ENCODE measurements around the gene CDH12. TPM values are rescaled to one million over a fixed set of nuclear protein-coding genes. Genes with fewer than 3 reads are reported as not detected.
"Not testable (repeated sequence)": the region's sequence is repeated elsewhere in the genome, so short reads cannot be mapped to it uniquely, and the experiment has no call there.

The CDH12 gene
- total RNA-seq, 1 experiment from 2014 or later = not detected

- DNase-seq (ENCODE audit: low read depth) = no peak
- in situ Hi-C loops (cut with HindIII; ENCODE audit: low pct_unique_long_range_greater_than_20kb, low sequenced_read_pairs) = no loop called here
Measured at GRCh38 chr5:22780756-22781155, 72.4 kb downstream of the CDH12 start.

- in situ Hi-C loops (cut with HindIII; ENCODE audit: low pct_unique_long_range_greater_than_20kb, low sequenced_read_pairs) = no loop called here
- DNase-seq (ENCODE audit: low read depth) = no peak
Measured at GRCh38 chr5:22779499-22779898, 73.6 kb downstream of the CDH12 start.

GRCh38 chr5:22776285-22776684, 76.9 kb downstream of the CDH12 start:
- in situ Hi-C loops (cut with HindIII; ENCODE audit: low pct_unique_long_range_greater_than_20kb, low sequenced_read_pairs) = no loop called here
- DNase-seq (ENCODE audit: low read depth) = no peak

GRCh38 chr5:22774214-22774613, 78.9 kb downstream of the CDH12 start:
- in situ Hi-C loops (cut with HindIII; ENCODE audit: low pct_unique_long_range_greater_than_20kb, low sequenced_read_pairs); DNase-seq (ENCODE audit: low read depth): not testable (repeated sequence)

GRCh38 chr5:22764736-22765135, 88.4 kb downstream of the CDH12 start:
- DNase-seq (ENCODE audit: low read depth) = no peak
- in situ Hi-C loops (cut with HindIII; ENCODE audit: low pct_unique_long_range_greater_than_20kb, low sequenced_read_pairs) = no loop called here

DNA sequence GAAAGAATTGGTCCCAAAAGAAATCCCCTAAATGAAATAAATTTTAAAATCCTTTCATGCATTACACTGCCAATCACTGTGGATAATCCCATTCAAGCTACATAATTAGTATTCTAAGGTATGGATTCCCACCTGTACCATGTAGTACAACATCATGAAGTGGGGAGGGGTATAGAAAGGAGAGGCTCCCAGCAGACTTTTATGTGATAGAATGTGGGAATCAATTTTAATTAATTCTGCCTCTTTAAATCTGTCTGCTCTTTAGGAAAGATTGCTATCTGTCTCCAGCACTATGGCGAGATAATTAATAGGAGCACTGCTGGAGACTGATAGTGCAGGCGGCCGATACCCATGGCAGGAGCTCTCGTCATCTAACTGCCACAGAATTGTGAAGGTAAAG, 95.4 kb downstream of the CDH12 start:
- in situ Hi-C loops (cut with HindIII; ENCODE audit: low pct_unique_long_range_greater_than_20kb, low sequenced_read_pairs) = no loop called here
- DNase-seq (ENCODE audit: low read depth) = no peak

GRCh38 chr5:22754155-22754554, 99.0 kb downstream of the CDH12 start:
- no peak for DNase-seq (ENCODE audit: low read depth)

GRCh38 chr5:22751536-22751935, 101.6 kb downstream of the CDH12 start:
- in situ Hi-C loops (cut with HindIII; ENCODE audit: low pct_unique_long_range_greater_than_20kb, low sequenced_read_pairs) = no loop called here
- no peak for DNase-seq (ENCODE audit: low read depth)

More at GRCh38 chr5:22754155-22754554, 99.0 kb downstream of the CDH12 start:
- in situ Hi-C loops (cut with HindIII; ENCODE audit: low pct_unique_long_range_greater_than_20kb, low sequenced_read_pairs) = no loop called here

DNA sequence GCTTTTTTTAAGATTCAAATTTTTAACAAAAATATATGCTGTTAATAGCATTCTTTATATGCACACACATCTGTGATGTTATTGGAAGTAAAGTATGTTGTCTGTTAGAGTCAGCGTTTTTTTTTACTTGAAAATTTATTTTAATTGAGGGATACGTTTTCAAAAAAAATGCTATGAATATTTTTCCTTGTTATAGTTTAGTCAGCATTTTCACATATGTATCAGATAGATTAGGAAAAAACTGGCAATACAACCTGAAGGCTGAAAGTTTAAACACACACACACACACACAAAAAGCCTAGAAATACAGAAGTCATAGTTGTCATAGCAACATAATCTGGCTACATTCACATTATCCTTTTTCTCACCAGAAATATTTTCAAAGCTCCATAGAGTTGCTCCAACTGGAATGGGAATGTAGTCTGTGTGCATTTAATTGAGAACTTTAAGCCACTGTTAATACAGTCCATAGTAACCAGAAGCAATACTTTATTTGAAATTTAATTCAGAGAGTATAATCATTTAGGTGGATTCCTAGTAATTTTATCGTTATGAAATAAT, 116.6 kb downstream of the CDH12 start:
- no peak for DNase-seq (ENCODE audit: low read depth)
- in situ Hi-C loops (cut with HindIII; ENCODE audit: low pct_unique_long_range_greater_than_20kb, low sequenced_read_pairs) = no loop called here

GRCh38 chr5:22734907-22735306, 118.2 kb downstream of the CDH12 start:
- in situ Hi-C loops (cut with HindIII; ENCODE audit: low pct_unique_long_range_greater_than_20kb, low sequenced_read_pairs) = no loop called here
- no peak for DNase-seq (ENCODE audit: low read depth)

GRCh38 chr5:22728610-22729009, 124.5 kb downstream of the CDH12 start:
- in situ Hi-C loops (cut with HindIII; ENCODE audit: low pct_unique_long_range_greater_than_20kb, low sequenced_read_pairs) = no loop called here
- DNase-seq (ENCODE audit: low read depth) = no peak

DNA sequence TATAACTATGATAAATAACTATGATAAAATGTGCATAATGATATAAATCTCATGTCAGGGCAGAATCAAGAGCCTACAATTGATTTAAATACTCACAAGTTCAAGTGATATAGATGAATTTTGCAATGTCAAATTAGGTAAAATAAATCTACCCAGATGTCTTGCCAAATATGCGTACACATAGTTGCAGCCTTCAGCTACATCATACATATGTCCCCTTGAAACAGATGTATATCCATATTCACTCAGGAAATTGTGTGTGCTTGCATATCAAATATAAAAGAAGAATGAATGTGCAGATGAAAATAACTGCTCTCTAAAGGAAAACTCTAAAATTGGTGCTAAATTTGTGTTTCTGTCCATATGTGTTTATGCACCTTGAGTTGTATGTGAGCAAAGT, 130.7 kb downstream of the CDH12 start:
- no peak for DNase-seq (ENCODE audit: low read depth)
- in situ Hi-C loops (cut with HindIII; ENCODE audit: low pct_unique_long_range_greater_than_20kb, low sequenced_read_pairs) = no loop called here

DNA sequence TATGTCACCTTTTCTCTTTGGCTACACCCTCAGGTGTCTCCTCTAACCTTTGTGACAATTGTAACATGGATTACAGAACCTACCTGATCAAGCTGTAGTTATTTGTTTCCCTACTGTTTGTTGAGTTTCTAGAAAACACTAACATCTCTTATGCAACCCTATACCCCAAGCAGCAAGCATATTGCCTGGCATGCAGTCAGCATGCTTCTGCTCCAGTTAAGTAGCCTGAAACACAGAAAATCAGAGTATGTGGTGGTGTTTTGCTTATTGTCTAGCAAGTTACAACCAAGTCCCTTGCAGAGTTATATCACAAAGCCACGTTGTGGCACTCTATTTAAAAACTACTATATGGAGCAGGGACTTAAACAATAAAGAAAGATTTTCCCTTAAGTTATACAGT, 131.1 kb downstream of the CDH12 start:
- in situ Hi-C loops (cut with HindIII; ENCODE audit: low pct_unique_long_range_greater_than_20kb, low sequenced_read_pairs) = no loop called here
- DNase-seq (ENCODE audit: low read depth) = no peak

DNA sequence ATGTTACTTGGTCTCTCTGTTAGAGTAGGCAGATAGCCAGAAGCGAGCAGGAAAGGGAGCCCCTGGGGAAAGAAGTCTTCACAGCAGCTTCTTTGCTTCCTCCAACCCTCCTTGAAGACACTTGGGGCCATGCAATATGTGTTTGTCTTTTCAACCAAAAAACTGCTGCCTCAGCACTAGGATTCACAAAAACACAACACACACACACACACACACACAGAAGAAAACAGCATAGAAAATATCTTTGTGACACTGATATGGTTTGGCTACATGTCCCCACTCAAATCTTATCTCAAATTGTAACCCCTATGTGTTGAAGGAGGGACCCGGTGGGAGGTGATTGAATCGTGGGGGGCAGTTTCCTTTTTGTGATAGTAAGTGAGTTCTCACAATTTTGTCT, 133.3 kb downstream of the CDH12 start:
- no peak for DNase-seq (ENCODE audit: low read depth)
- in situ Hi-C loops (cut with HindIII; ENCODE audit: low pct_unique_long_range_greater_than_20kb, low sequenced_read_pairs) = no loop called here

DNA sequence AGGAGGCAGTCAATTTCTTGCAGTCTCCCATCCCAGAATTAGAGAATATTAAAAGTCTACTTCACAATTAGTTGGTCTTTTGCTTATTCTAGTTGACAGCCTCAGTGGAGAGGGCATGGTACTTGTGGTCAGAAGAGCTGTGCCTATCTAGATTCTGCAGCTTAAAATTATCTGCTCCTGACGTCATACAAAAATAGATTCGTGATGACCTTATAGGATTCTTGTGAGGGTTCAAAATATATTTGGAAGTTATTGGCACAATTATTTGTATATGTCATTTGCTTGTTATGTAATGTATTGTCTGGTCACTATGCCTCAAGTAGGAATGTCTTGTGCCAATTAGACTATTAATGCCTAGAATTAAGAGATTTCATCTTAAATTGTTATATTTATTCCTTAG, 142.5 kb downstream of the CDH12 start:
- in situ Hi-C loops (cut with HindIII; ENCODE audit: low pct_unique_long_range_greater_than_20kb, low sequenced_read_pairs) = no loop called here

DNA sequence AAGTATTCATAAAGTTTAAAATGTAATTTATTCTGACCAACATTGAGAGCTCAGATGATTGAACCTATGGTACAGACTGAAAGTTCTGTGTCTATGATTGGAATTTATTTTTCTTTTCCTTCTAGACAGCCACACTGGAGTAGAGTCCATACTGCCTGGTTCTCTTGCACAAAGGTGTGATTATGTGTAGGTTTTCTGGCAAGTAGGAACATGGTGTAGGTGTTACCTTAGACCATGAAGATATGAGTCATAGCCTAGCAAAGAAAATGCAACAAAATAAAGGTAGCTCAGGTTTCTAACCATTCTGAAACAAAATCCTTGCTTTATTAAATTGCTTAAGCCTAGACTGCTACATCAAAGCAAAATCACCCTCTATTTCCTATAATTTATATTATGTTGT, 143.4 kb downstream of the CDH12 start:
- no peak for DNase-seq (ENCODE audit: low read depth)
- in situ Hi-C loops (cut with HindIII; ENCODE audit: low pct_unique_long_range_greater_than_20kb, low sequenced_read_pairs) = no loop called here

More for the DNA sequence above, 142.5 kb downstream of the CDH12 start:
- DNase-seq (ENCODE audit: low read depth) = no peak

GRCh38 chr5:22708770-22709328, 144.3 kb downstream of the CDH12 start:
- DNase-seq (ENCODE audit: low read depth) = no peak
- in situ Hi-C loops (cut with HindIII; ENCODE audit: low pct_unique_long_range_greater_than_20kb, low sequenced_read_pairs) = no loop called here

- no peak for DNase-seq (ENCODE audit: low read depth)
- in situ Hi-C loops (cut with HindIII; ENCODE audit: low pct_unique_long_range_greater_than_20kb, low sequenced_read_pairs) = no loop called here
Measured at GRCh38 chr5:22706901-22707300, 146.2 kb downstream of the CDH12 start.

DNA sequence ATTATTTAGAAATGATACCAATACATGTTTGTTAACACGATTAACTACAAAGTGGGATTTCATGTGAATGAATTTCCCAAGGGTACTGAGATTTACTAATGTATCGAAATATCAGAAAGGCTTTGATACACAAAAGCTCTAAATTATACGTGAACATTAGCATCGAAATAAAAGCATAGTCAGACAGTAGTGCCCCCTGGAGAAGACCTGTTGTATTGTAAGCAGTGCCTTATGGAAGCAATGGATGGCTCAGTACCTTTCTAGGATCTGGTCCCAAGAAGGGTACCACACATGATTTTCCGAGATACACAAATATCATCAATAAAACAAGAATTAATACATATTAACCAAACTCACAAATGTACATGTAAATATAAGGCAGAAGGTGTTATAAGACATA, 153.8 kb downstream of the CDH12 start:
- DNase-seq (ENCODE audit: low read depth) = no peak
- in situ Hi-C loops (cut with HindIII; ENCODE audit: low pct_unique_long_range_greater_than_20kb, low sequenced_read_pairs) = no loop called here

DNA sequence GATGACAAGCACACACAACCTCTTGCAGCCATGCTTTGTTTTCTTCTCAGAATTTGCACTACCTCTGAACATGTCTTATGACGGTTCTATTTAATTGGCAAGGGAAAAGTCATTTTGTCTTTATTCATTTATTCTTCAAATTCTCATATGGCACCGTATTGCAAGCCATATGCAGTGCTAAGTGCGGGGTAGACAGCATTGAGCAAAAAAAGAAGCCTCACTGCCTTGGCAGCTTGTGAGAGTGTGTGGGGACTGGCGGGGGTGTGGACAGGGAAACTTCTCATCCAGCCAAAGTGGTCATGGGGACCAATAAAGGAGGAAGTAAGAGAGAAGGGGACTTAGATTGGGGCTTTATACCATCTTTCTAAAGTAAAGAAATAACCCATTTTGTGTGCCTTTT, 160.0 kb downstream of the CDH12 start:
- in situ Hi-C loops (cut with HindIII; ENCODE audit: low pct_unique_long_range_greater_than_20kb, low sequenced_read_pairs) = no loop called here
- DNase-seq (ENCODE audit: low read depth) = no peak

All from Caki2 (cell line).